ENCODE data around the gene PRKAB2. TPM values are rescaled to one million over a fixed set of nuclear protein-coding genes. Genes with fewer than 3 reads are reported as not detected.
"Not testable (repeated sequence)": the region's sequence is repeated elsewhere in the genome, so short reads cannot be mapped to it uniquely, and the experiment has no call there.

PRKAB2 gene
- total RNA-seq, 1 donor from 2014 or later = 17.1 TPM

GRCh38 chr1:147201786-147202185 is 29.5 kb upstream of the PRKAB2 start:
- Histone ChIP-seq H3K27me3 (ENCODE audit: control insufficient read depth, insufficient read depth, low read length) (no peaks in the 10 kb centered on the region), H3K36me3 (ENCODE audit: control insufficient read depth, insufficient read depth, low read length) (no peaks in the 10 kb centered on the region), H3K4me3 (ENCODE audit: low read depth, low read length) (no peak overlapping the region)
- TF ChIP-seq, protein P1, sequence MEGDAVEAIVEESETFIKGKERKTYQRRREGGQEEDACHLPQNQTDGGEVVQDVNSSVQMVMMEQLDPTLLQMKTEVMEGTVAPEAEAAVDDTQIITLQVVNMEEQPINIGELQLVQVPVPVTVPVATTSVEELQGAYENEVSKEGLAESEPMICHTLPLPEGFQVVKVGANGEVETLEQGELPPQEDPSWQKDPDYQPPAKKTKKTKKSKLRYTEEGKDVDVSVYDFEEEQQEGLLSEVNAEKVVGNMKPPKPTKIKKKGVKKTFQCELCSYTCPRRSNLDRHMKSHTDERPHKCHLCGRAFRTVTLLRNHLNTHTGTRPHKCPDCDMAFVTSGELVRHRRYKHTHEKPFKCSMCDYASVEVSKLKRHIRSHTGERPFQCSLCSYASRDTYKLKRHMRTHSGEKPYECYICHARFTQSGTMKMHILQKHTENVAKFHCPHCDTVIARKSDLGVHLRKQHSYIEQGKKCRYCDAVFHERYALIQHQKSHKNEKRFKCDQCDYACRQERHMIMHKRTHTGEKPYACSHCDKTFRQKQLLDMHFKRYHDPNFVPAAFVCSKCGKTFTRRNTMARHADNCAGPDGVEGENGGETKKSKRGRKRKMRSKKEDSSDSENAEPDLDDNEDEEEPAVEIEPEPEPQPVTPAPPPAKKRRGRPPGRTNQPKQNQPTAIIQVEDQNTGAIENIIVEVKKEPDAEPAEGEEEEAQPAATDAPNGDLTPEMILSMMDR (IDR thresholded peaks at IDR 0.05; ENCODE audit: insufficient read depth, low read length, poor library complexity, severe bottlenecking) = no peak
- DNase-seq (ENCODE audit: low read depth) = no peak

GRCh38 chr1:147201276-147201675 is 29.0 kb upstream of the PRKAB2 start:
- Histone ChIP-seq H3K27me3 (ENCODE audit: control insufficient read depth, insufficient read depth, low read length) (no peaks in the 10 kb centered on the region), H3K4me3 (ENCODE audit: low read depth, low read length) (no peak overlapping the region), H3K36me3 (ENCODE audit: control insufficient read depth, insufficient read depth, low read length) (no peaks in the 10 kb centered on the region)
- TF ChIP-seq, protein P1 (IDR thresholded peaks at IDR 0.05; ENCODE audit: insufficient read depth, low read length, poor library complexity, severe bottlenecking) = no peak
- DNase-seq (ENCODE audit: low read depth) = no peak

- not testable (repeated sequence) for H3K36me3 ChIP-seq (ENCODE audit: control insufficient read depth, insufficient read depth, low read length); H3K27me3 ChIP-seq (ENCODE audit: control insufficient read depth, insufficient read depth, low read length); DNase-seq (ENCODE audit: low read depth); H3K4me3 ChIP-seq (ENCODE audit: low read depth, low read length)
These were observed 25.1 kb upstream of the PRKAB2 start for GRCh38 chr1:147197324-147197723.

- DNase-seq (ENCODE audit: low read depth) = no peak
- TF ChIP-seq, protein P1 (IDR thresholded peaks at IDR 0.05; ENCODE audit: insufficient read depth, low read length, poor library complexity, severe bottlenecking) = no peak
- Histone ChIP-seq H3K36me3 (ENCODE audit: control insufficient read depth, insufficient read depth, low read length) (no peaks in the 10 kb centered on the region), H3K4me3 (ENCODE audit: low read depth, low read length) (no peak overlapping the region), H3K27me3 (ENCODE audit: control insufficient read depth, insufficient read depth, low read length) (no peaks in the 10 kb centered on the region)
These were observed 17.2 kb upstream of the PRKAB2 start for GRCh38 chr1:147189514-147189913.

- Histone ChIP-seq H3K27me3 (ENCODE audit: control insufficient read depth, insufficient read depth, low read length) (no peaks in the 10 kb centered on the region), H3K4me3 (ENCODE audit: low read depth, low read length) (no peak overlapping the region), H3K36me3 (ENCODE audit: control insufficient read depth, insufficient read depth, low read length) (no peaks in the 10 kb centered on the region)
- TF ChIP-seq, protein P1 (IDR thresholded peaks at IDR 0.05; ENCODE audit: insufficient read depth, low read length, poor library complexity, severe bottlenecking) = no peak
- no peak for DNase-seq (ENCODE audit: low read depth)
These were observed 13.2 kb upstream of the PRKAB2 start for GRCh38 chr1:147185432-147185831.

DNA sequence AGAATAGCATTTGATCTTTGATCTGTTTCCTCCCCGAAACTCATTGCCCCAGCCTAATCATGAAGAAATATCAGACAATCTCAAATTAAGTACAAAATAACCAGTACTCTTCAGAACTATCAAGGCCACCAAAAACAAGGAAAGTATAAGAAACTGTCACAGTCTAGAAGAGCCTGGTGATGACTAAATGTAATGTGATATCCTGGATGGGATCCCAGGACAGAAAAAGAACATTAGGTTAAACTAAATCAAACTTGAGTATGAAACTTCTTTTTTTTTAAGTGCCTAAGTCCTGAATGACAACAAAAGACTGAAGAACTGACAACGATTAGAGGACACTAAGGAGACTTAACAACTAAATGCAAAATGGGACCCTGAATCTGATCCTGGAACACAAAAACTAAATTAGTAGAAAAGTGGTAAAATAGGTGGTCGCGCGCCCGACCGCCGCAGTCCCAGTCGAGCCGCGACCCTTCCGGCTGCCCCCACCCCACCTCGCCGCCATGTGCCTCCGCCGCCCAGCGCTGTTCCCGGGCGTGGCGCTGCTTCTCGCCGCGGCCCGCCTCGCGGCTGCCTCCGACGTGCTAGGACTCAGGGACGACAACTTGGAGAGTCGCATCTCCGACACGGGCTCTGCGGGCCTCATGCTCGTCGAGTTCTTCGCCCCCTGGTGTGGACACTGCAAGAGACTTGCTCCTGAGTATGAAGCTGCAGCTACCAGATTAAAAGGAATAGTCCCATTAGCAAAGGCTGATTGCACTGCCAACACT is 5.5 kb upstream of the PRKAB2 start:
- no peaks in the 10 kb centered on the region for H3K36me3 ChIP-seq (ENCODE audit: control insufficient read depth, insufficient read depth, low read length)
- peak overlapping the region; percentile 9 for H3K4me3 ChIP-seq (ENCODE audit: low read depth, low read length)
- no peaks in the 10 kb centered on the region for H3K27me3 ChIP-seq (ENCODE audit: control insufficient read depth, insufficient read depth, low read length)
- no peak for DNase-seq (ENCODE audit: low read depth)
- TF ChIP-seq, protein P1 (IDR thresholded peaks at IDR 0.05; ENCODE audit: insufficient read depth, low read length, poor library complexity, severe bottlenecking) = no peak

Measured in kidney epithelial cell (primary cell).